Gastrocnemius medialis (tissue), 4 donors: ENCODE measurements around the gene TMEFF1. TPM values are rescaled to one million over a fixed set of nuclear protein-coding genes. Genes with fewer than 3 reads are reported as not detected.

Experiments
- ATAC-seq, 2 donors: fragments of 150-250 bp; one replicate each; pipeline ENCODE4 v1.9.1; 2016
- DNase-seq, 2 donors: peaks; one replicate each; pipeline ENCODE4 v3.0.0-alpha.2; 2019
- H3K27ac ChIP-seq, 4 donors: fragments of 200-600 bp; sonication (generic); 1 replicate in 1 of 4; 2 replicates in 3 of 4; pipeline ENCODE4 v1.5.1; 2016 to 2018; ENCODE audit warnings: mild to moderate bottlenecking in 2 of 4, moderate library complexity in 1 of 4
- H3K27me3 ChIP-seq, 3 donors: fragments of 200-600 bp; sonication (generic) in 2 of 3; 1 replicate in 1 of 3; 2 replicates in 2 of 3; pipeline versions ENCODE4 v1.5.1 to v1.6.0; 2016 to 2019; ENCODE audit warnings: mild to moderate bottlenecking in 1 of 3, moderate library complexity in 1 of 3
- H3K36me3 ChIP-seq, 2 donors: fragments of 200-600 bp; sonication (generic) in 1 of 2; one replicate each; pipeline ENCODE4 v1.5.1; 2017 to 2018
- H3K4me1 ChIP-seq, 2 donors: fragments of 200-600 bp; sonication (generic) in 1 of 2; one replicate each; pipeline ENCODE4 v1.5.1; 2016 to 2017; ENCODE audit warnings: mild to moderate bottlenecking in 2 of 2
- H3K4me3 ChIP-seq, 4 donors: fragments of 200-600 bp; sonication (generic) in 3 of 4; 1 replicate in 1 of 4; 2 replicates in 3 of 4; pipeline ENCODE4 v1.5.1; 2016 to 2019; ENCODE audit warnings: mild to moderate bottlenecking in 2 of 4
- H3K9me3 ChIP-seq, 3 donors: fragments of 200-600 bp; sonication (generic) in 2 of 3; 1 replicate in 1 of 3; 2 replicates in 2 of 3; pipeline ENCODE4 v1.5.1; 2016 to 2019
- POLR2A ChIP-seq, 2 donors: fragments of 450-650 bp; IDR thresholded peaks; one replicate each; pipeline ENCODE4 v1.6.1; 2017; ENCODE audit warnings: antibody characterized with exemption in 2 of 2, mild to moderate bottlenecking in 2 of 2, moderate library complexity in 2 of 2
- in situ Hi-C, 4 donors: fragments of 200-750 bp; cut with MboI; loops; one replicate each; pipeline versions ENCODE4 v1.15.0 to v1.8.0; 2017; ENCODE audit warnings: low sequenced_read_pairs in 4 of 4
- intact Hi-C: fragments of 100-400 bp; cut with DNase I; formaldehyde crosslinking; loops from one replicate; pipeline ENCODE4 v1.15.1; 2023; ENCODE audit warnings: low total_unique reads
- total RNA-seq, 4 donors: library from RNA; depleted of rRNA; stranded (reverse); fragments of >200 nt; gene quantifications; one replicate each; pipeline versions ENCODE4 v1.1.0 to v1.2.3, GENCODE V29; 2016
- TF ChIP-seq, protein P1 (sequence below), 5 experiments: fragments of 450-650 bp in 3 of 5; fragments of 200-600 bp in 2 of 5; sonication (generic) in 2 of 5; IDR thresholded peaks in 4 of 5; conservative IDR thresholded peaks in 1 of 5; 1 replicate in 4 of 5; 2 replicates in 1 of 5; pipeline ENCODE4 v1.5.1; 2016 to 2019; ENCODE audit warnings: antibody characterized with exemption in 5 of 5, mild to moderate bottlenecking in 3 of 5, moderate library complexity in 3 of 5

The TMEFF1 gene
- total RNA-seq, 4 donors from 2014 or later = not detected

DNA sequence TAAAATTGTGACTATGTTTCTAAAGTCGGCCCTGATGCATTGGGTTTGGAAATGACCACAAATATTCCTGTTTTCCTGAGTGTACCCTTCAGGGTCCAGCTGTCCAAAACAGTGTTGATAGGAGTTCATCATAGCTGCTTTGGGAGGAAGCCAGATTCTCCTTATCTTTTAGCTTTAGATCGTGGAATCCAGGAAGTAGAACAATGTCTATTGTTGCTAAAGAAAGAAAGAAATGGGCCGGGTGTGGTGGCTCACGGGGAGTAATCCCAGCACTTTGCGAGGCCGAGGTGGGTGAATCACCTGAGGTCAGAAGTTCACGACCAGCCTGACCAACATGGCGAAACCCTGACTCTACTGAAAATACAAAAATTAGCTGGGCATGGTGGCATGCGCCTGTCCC lies 114.4 kb downstream of the TMEFF1 start:
- Histone ChIP-seq H3K4me1 (peaks cover 29 to 43% of the 10 kb centered on the region in 2 donors), H3K27me3 (no peaks in the 10 kb centered on the region), H3K4me3 (no peak overlapping the region), H3K36me3 (peaks cover 0 to 17% of the 10 kb centered on the region in 2 donors), H3K9me3 (no peaks in the 10 kb centered on the region), H3K27ac (peak overlapping the region; percentile 7 to 92 (median 49))
- intact Hi-C loops = no loop called here
- TF ChIP-seq POLR2A (IDR thresholded peaks at IDR 0.05) = no peak
- TF ChIP-seq, protein P1, sequence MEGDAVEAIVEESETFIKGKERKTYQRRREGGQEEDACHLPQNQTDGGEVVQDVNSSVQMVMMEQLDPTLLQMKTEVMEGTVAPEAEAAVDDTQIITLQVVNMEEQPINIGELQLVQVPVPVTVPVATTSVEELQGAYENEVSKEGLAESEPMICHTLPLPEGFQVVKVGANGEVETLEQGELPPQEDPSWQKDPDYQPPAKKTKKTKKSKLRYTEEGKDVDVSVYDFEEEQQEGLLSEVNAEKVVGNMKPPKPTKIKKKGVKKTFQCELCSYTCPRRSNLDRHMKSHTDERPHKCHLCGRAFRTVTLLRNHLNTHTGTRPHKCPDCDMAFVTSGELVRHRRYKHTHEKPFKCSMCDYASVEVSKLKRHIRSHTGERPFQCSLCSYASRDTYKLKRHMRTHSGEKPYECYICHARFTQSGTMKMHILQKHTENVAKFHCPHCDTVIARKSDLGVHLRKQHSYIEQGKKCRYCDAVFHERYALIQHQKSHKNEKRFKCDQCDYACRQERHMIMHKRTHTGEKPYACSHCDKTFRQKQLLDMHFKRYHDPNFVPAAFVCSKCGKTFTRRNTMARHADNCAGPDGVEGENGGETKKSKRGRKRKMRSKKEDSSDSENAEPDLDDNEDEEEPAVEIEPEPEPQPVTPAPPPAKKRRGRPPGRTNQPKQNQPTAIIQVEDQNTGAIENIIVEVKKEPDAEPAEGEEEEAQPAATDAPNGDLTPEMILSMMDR (IDR thresholded peaks at IDR 0.05 in 4 of 5, conservative IDR thresholded peaks at IDR 0.05 in 1 of 5) = no peak
- no peak for ATAC-seq
- DNase-seq = no peak
- in situ Hi-C loops = loop anchor here in 3 of 4 donors (10.0 to 25.0 kb wide), 3 partner anchors 143 to 153 kb away; partner anchors contain the start of gene MSANTD3 (in 1 of the 3)

DNA sequence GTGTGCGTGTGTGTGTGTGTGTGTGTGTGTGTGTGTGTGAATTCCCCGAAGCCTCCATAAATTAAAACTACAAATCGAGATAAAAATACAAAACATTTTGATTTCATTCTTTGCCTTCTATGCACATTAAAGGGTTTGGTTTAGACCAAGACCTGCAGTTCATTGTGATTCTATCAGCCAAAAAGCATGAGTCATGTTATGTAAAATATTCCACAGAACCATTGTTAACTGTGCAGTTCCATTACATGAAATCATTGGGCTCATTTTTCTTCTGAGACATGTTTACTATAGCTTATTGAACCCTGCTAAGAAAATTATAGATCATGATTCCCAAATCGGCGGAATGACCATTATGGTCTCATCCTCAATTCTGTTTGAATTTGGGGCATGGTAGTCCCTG lies 116.6 kb downstream of the TMEFF1 start:
- Histone ChIP-seq H3K27ac (peak overlapping the region in 1 of 4 donors; percentile 47), H3K4me3 (no peak overlapping the region), H3K9me3 (no peaks in the 10 kb centered on the region), H3K4me1 (peaks cover 9 to 21% of the 10 kb centered on the region in 2 donors), H3K27me3 (no peaks in the 10 kb centered on the region), H3K36me3 (peaks cover 0 to 17% of the 10 kb centered on the region in 2 donors)
- ATAC-seq (no peak), DNase-seq (no peak)
- no peak for TF ChIP-seq POLR2A (IDR thresholded peaks at IDR 0.05)
- TF ChIP-seq, protein P1 (IDR thresholded peaks at IDR 0.05 in 4 of 5, conservative IDR thresholded peaks at IDR 0.05 in 1 of 5) = no peak
- intact Hi-C loops = no loop called here
- in situ Hi-C loops = loop anchor here in 3 of 4 donors (10.0 to 25.0 kb wide), 3 partner anchors 145 to 155 kb away; partner anchors contain the start of gene MSANTD3 (in 1 of the 3)

- TF ChIP-seq POLR2A (IDR thresholded peaks at IDR 0.05) = no peak
- TF ChIP-seq, protein P1 (IDR thresholded peaks at IDR 0.05 in 4 of 5, conservative IDR thresholded peaks at IDR 0.05 in 1 of 5) = no peak
- in situ Hi-C loops = loop anchor here in 3 of 4 donors (10.0 to 25.0 kb wide), 4 partner anchors 76 to 156 kb away; partner anchors contain the start of gene MSANTD3 (in 1 of the 3)
- H3K4me1 ChIP-seq = peaks cover 9 to 15% of the 10 kb centered on the region in 2 donors
- intact Hi-C loops = loop anchor here (5.0 to 10.0 kb wide), 2 partner anchors 478 to 776 kb away; no protein-coding TSS in a partner anchor
- H3K27me3 ChIP-seq = no peaks in the 10 kb centered on the region
- ATAC-seq (no peak), DNase-seq (no peak)
- H3K9me3 ChIP-seq = no peaks in the 10 kb centered on the region
- peak overlapping the region in 3 of 4 donors; percentile 47 to 62 (median 57) for H3K27ac ChIP-seq
- H3K36me3 ChIP-seq = peaks cover 0 to 15% of the 10 kb centered on the region in 2 donors
- no peak overlapping the region for H3K4me3 ChIP-seq
These were observed 117.5 kb downstream of the TMEFF1 start for GRCh38 chr9:100590481-100590880.

GRCh38 chr9:100591139-100591538 lies 118.2 kb downstream of the TMEFF1 start:
- peak in 1 of 2 donors; percentile 35 for DNase-seq
- Histone ChIP-seq H3K36me3 (peaks cover 0 to 9% of the 10 kb centered on the region in 2 donors), H3K4me3 (no peak overlapping the region), H3K27ac (peak overlapping the region; percentile 40 to 62 (median 52)), H3K27me3 (no peaks in the 10 kb centered on the region), H3K9me3 (no peaks in the 10 kb centered on the region), H3K4me1 (peaks cover 9 to 15% of the 10 kb centered on the region in 2 donors)
- intact Hi-C loops = loop anchor here (5.0 to 10.0 kb wide), 2 partner anchors 479 to 776 kb away; no protein-coding TSS in a partner anchor
- ATAC-seq = peak; percentile 52 to 76
- TF ChIP-seq, protein P1 (IDR thresholded peaks at IDR 0.05 in 4 of 5, conservative IDR thresholded peaks at IDR 0.05 in 1 of 5) = no peak
- TF ChIP-seq POLR2A (IDR thresholded peaks at IDR 0.05) = no peak
- in situ Hi-C loops = loop anchor here in 3 of 4 donors (10.0 to 25.0 kb wide), 4 partner anchors 76 to 156 kb away; partner anchors contain the start of gene MSANTD3 (in 1 of the 3)
